ENCODE measurements around the gene DAB2. TPM values are rescaled to one million over a fixed set of nuclear protein-coding genes. Genes with fewer than 3 reads are reported as not detected.

The DAB2 gene
- polyA plus RNA-seq, 1 donor from 2014 or later, result 0.63 TPM

DNA sequence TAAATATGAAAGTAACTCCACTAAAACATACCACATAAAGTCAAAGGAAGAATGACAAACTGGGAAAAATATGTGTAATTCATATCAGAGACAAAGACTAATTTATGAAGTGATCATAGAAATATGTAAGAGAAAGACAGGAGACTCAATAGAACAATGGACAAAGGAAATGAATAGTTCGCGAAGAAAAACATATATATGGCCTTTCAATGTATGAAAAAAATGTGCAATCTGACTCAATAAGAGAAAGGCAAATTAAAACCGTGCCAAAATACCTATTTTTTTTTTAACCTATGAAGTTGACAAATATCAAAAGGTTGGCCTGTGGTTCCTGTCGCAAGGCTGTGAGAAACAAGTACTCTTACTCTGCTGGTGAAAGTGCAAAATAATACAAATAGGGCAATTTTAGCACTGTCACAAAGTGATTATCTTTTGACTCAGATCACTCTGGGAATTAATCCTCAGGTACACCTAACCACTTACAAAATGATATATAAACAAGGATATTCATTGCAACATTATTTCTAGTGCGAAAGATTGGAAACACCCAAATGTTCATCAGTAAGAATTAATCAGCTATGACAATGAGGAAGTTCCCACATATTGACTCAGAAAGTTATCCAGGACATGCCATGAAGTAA, 64.2 kb downstream of the DAB2 start:
- no peak overlapping the region for H3K27ac ChIP-seq (ENCODE audit: low read length)
- no peaks in the 10 kb centered on the region for H3K36me3 ChIP-seq (ENCODE audit: insufficient read depth, low read length)
- no peaks in the 10 kb centered on the region for H4K20me1 ChIP-seq (ENCODE audit: insufficient read depth)
- H2AFZ ChIP-seq (ENCODE audit: low read depth, low read length), result no peak overlapping the region
- H3K9ac ChIP-seq (ENCODE audit: low read length), result no peak overlapping the region
- H3K9me2 ChIP-seq (ENCODE audit: insufficient read depth, low read length), result no peaks in the 10 kb centered on the region
- no peak overlapping the region for H3K4me2 ChIP-seq (ENCODE audit: low read length)
- no peaks in the 10 kb centered on the region for H3K79me2 ChIP-seq (replicated peaks; ENCODE audit: insufficient read depth, low read length)
- H3K27me3 ChIP-seq (ENCODE audit: insufficient read depth, low read depth, low read length), result no peaks in the 10 kb centered on the region
- no peak overlapping the region for H3K4me3 ChIP-seq (ENCODE audit: low read length)
- TF ChIP-seq EP300 (conservative IDR thresholded peaks at IDR 0.05; ENCODE audit: poor library complexity, severe bottlenecking) (no peak), RAD21 (conservative IDR thresholded peaks at IDR 0.05) (no peak), SMC3 (conservative IDR thresholded peaks at IDR 0.05; ENCODE audit: poor library complexity) (no peak), MXI1 (conservative IDR thresholded peaks at IDR 0.05; ENCODE audit: poor library complexity, severe bottlenecking) (no peak), POLR2AphosphoS5 (IDR thresholded peaks at IDR 0.05) (no peak), EZH2 (IDR thresholded peaks at IDR 0.05; ENCODE audit: borderline replicate concordance, insufficient read depth, low read length, poor library complexity, severe bottlenecking) (no peak), TAF1 (IDR thresholded peaks at IDR 0.05; ENCODE audit: low read depth) (no peak)
- TF ChIP-seq, protein P1, sequence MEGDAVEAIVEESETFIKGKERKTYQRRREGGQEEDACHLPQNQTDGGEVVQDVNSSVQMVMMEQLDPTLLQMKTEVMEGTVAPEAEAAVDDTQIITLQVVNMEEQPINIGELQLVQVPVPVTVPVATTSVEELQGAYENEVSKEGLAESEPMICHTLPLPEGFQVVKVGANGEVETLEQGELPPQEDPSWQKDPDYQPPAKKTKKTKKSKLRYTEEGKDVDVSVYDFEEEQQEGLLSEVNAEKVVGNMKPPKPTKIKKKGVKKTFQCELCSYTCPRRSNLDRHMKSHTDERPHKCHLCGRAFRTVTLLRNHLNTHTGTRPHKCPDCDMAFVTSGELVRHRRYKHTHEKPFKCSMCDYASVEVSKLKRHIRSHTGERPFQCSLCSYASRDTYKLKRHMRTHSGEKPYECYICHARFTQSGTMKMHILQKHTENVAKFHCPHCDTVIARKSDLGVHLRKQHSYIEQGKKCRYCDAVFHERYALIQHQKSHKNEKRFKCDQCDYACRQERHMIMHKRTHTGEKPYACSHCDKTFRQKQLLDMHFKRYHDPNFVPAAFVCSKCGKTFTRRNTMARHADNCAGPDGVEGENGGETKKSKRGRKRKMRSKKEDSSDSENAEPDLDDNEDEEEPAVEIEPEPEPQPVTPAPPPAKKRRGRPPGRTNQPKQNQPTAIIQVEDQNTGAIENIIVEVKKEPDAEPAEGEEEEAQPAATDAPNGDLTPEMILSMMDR (IDR thresholded peaks at IDR 0.05; ENCODE audit: poor library complexity, severe bottlenecking), result no peak
- TF ChIP-seq, protein P2, sequence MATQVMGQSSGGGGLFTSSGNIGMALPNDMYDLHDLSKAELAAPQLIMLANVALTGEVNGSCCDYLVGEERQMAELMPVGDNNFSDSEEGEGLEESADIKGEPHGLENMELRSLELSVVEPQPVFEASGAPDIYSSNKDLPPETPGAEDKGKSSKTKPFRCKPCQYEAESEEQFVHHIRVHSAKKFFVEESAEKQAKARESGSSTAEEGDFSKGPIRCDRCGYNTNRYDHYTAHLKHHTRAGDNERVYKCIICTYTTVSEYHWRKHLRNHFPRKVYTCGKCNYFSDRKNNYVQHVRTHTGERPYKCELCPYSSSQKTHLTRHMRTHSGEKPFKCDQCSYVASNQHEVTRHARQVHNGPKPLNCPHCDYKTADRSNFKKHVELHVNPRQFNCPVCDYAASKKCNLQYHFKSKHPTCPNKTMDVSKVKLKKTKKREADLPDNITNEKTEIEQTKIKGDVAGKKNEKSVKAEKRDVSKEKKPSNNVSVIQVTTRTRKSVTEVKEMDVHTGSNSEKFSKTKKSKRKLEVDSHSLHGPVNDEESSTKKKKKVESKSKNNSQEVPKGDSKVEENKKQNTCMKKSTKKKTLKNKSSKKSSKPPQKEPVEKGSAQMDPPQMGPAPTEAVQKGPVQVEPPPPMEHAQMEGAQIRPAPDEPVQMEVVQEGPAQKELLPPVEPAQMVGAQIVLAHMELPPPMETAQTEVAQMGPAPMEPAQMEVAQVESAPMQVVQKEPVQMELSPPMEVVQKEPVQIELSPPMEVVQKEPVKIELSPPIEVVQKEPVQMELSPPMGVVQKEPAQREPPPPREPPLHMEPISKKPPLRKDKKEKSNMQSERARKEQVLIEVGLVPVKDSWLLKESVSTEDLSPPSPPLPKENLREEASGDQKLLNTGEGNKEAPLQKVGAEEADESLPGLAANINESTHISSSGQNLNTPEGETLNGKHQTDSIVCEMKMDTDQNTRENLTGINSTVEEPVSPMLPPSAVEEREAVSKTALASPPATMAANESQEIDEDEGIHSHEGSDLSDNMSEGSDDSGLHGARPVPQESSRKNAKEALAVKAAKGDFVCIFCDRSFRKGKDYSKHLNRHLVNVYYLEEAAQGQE (IDR thresholded peaks at IDR 0.05; ENCODE audit: borderline replicate concordance), result no peak
- H3K9me3 ChIP-seq (ENCODE audit: low read length), result no peaks in the 10 kb centered on the region
- no peaks in the 10 kb centered on the region for H3F3A ChIP-seq (ENCODE audit: insufficient read depth, low read length, poor library complexity, severe bottlenecking)

DNA sequence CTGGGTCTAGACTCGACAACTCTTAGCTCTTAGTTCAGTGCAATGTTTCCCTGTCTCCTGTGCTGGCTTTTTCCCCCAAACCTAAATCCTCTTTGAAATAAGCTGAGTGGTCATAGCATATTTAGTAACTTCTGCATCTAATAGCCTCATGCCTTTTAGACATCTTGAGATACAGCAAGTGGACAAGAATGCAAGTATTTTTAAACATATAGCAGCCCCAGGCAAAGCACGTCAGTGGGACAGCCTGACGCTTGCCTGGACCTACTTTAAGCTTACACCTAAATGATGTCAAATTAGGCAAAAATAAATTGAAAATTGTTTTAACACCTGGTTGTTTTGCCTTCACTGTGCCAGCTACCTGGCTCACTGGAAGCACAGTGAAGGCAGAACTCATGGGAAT, 68.5 kb downstream of the DAB2 start:
- H3K79me2 ChIP-seq (replicated peaks; ENCODE audit: insufficient read depth, low read length), result no peaks in the 10 kb centered on the region
- no peaks in the 10 kb centered on the region for H3K36me3 ChIP-seq (ENCODE audit: insufficient read depth, low read length)
- H3K9ac ChIP-seq (ENCODE audit: low read length), result no peak overlapping the region
- H3K27ac ChIP-seq (ENCODE audit: low read length), result no peak overlapping the region
- no peak overlapping the region for H2AFZ ChIP-seq (ENCODE audit: low read depth, low read length)
- H3K9me2 ChIP-seq (ENCODE audit: insufficient read depth, low read length), result no peaks in the 10 kb centered on the region
- TF ChIP-seq EP300 (conservative IDR thresholded peaks at IDR 0.05; ENCODE audit: poor library complexity, severe bottlenecking) (no peak), RAD21 (conservative IDR thresholded peaks at IDR 0.05) (no peak), SMC3 (conservative IDR thresholded peaks at IDR 0.05; ENCODE audit: poor library complexity) (no peak), TAF1 (IDR thresholded peaks at IDR 0.05; ENCODE audit: low read depth) (no peak), EZH2 (IDR thresholded peaks at IDR 0.05; ENCODE audit: borderline replicate concordance, insufficient read depth, low read length, poor library complexity, severe bottlenecking) (no peak), POLR2AphosphoS5 (IDR thresholded peaks at IDR 0.05) (no peak), MXI1 (conservative IDR thresholded peaks at IDR 0.05; ENCODE audit: poor library complexity, severe bottlenecking) (no peak)
- TF ChIP-seq, protein P1 (IDR thresholded peaks at IDR 0.05; ENCODE audit: poor library complexity, severe bottlenecking), result no peak
- TF ChIP-seq, protein P2 (IDR thresholded peaks at IDR 0.05; ENCODE audit: borderline replicate concordance), result no peak
- no peaks in the 10 kb centered on the region for H3K9me3 ChIP-seq (ENCODE audit: low read length)
- H3F3A ChIP-seq (ENCODE audit: insufficient read depth, low read length, poor library complexity, severe bottlenecking), result no peaks in the 10 kb centered on the region
- H3K4me2 ChIP-seq (ENCODE audit: low read length), result no peak overlapping the region
- H3K27me3 ChIP-seq (ENCODE audit: insufficient read depth, low read depth, low read length), result no peaks in the 10 kb centered on the region
- H3K4me3 ChIP-seq (ENCODE audit: low read length), result no peak overlapping the region
- no peaks in the 10 kb centered on the region for H4K20me1 ChIP-seq (ENCODE audit: insufficient read depth)
